ENCODE results near the gene ENTHD1. TPM values are rescaled to one million over a fixed set of nuclear protein-coding genes. Genes with fewer than 3 reads are reported as not detected.

ENTHD1 gene
- total RNA-seq, 1 experiment from 2014 or later = not detected

- TF ChIP-seq CTCF (conservative IDR thresholded peaks at IDR 0.05) = no peak
- H4K20me1 ChIP-seq (ENCODE audit: control insufficient read depth, insufficient read depth, insufficient read length) = no peaks in the 10 kb centered on the region
- H3K9ac ChIP-seq (ENCODE audit: extremely low read depth, insufficient read length, low read length) = no peak overlapping the region
- H3K18ac ChIP-seq (ENCODE audit: insufficient read length, low read depth, low read length) = no peak overlapping the region
- H3K23ac ChIP-seq (ENCODE audit: insufficient read length, low read depth, low read length) = no peak overlapping the region
- H4K91ac ChIP-seq (ENCODE audit: insufficient read length, low read depth, low read length) = no peak overlapping the region
- no peak overlapping the region for H3K4me2 ChIP-seq (ENCODE audit: insufficient read depth, insufficient read length, low read length)
- no peak overlapping the region for H4K8ac ChIP-seq (replicated peaks; ENCODE audit: insufficient read length, low read depth, low read length)
- H3K9me3 ChIP-seq (ENCODE audit: control insufficient read depth, low read depth, low read length) = no peaks in the 10 kb centered on the region
- no peaks in the 10 kb centered on the region for H3K4me1 ChIP-seq (ENCODE audit: insufficient read depth, low read length)
- no peak overlapping the region for H3K14ac ChIP-seq (ENCODE audit: insufficient read depth, low read length)
- no peak overlapping the region for H2BK5ac ChIP-seq (ENCODE audit: insufficient read length, low read length)
- no peak for DNase-seq
- no peak overlapping the region for H2BK12ac ChIP-seq (ENCODE audit: insufficient read length, low read depth, low read length)
- H4K5ac ChIP-seq (ENCODE audit: insufficient read length, low read depth, low read length) = no peak overlapping the region
- H2AFZ ChIP-seq (ENCODE audit: low read length) = no peak overlapping the region
- Mint-ChIP-seq H3K4me3 (no peak overlapping the region), H3K27ac (no peak overlapping the region), H3K36me3 (ENCODE audit: insufficient read depth in 1 of 3, low read depth in 3 of 3) (no peaks in the 10 kb centered on the region), H3K4me1 (no peaks in the 10 kb centered on the region), H3K9me3 (no peaks in the 10 kb centered on the region), H3K27me3 (ENCODE audit: low read depth) (peaks cover 11% of the 10 kb centered on the region)
- no peak overlapping the region for H2AK5ac ChIP-seq (ENCODE audit: insufficient read length, low read length)
- H3K79me1 ChIP-seq (ENCODE audit: insufficient read depth, low read depth, low read length, poor library complexity, severe bottlenecking) = no peaks in the 10 kb centered on the region
- WGBS (ENCODE audit: extremely low coverage, insufficient read length, low lambda C conversion rate) = no CpG with 5 or more reads among the region's 5 CpGs
- no peak overlapping the region for H3K4ac ChIP-seq (ENCODE audit: low read depth, low read length)
- no peak overlapping the region for H3K56ac ChIP-seq (ENCODE audit: insufficient read length, low read depth, low read length)
- H3K27me3 ChIP-seq (ENCODE audit: insufficient read depth, low read length) = no peaks in the 10 kb centered on the region
- no peak overlapping the region for H2BK120ac ChIP-seq (ENCODE audit: low read depth, low read length, poor library complexity, severe bottlenecking)
- no peaks in the 10 kb centered on the region for H3K79me2 ChIP-seq (ENCODE audit: insufficient read depth, low read length)
- H3K27ac ChIP-seq (ENCODE audit: insufficient read length, low read depth, low read length) = no peak overlapping the region
- no peak overlapping the region for H2BK15ac ChIP-seq (ENCODE audit: low read depth, low read length)
- H2BK20ac ChIP-seq (ENCODE audit: low read depth, low read length, poor library complexity, severe bottlenecking) = no peak overlapping the region
- H3K23me2 ChIP-seq (ENCODE audit: insufficient read length, low read depth, low read length, poor library complexity, severe bottlenecking) = no peaks in the 10 kb centered on the region
- H3T11ph ChIP-seq (ENCODE audit: low read length) = no peak overlapping the region
Measured at GRCh38 chr22:39839204-39839603, 54.4 kb downstream of the ENTHD1 start.
